Measurements from ENCODE around the gene SLC25A21. TPM values are rescaled to one million over a fixed set of nuclear protein-coding genes. Genes with fewer than 3 reads are reported as not detected.

SLC25A21 gene
- total RNA-seq, 2 experiments from 2014 or later: not detected

GRCh38 chr14:36649872-36650650 is 522.3 kb downstream of the SLC25A21 start:
- CTCF ChIA-PET: interaction anchor here (0.6 to 1.4 kb wide), 3 partner anchors 11 to 127 kb away, joined by 3 to 7 read pairs (median 3); no protein-coding TSS in a partner anchor
- Mint-ChIP-seq H3K9me3 (no peaks in the 10 kb centered on the region), H3K36me3 (ENCODE audit: low read depth) (peaks cover 4% of the 10 kb centered on the region), H3K27me3 (peaks cover 77% of the 10 kb centered on the region), H3K4me3 (no peak overlapping the region), H3K4me1 (peaks cover 2% of the 10 kb centered on the region), H3K27ac (no peak overlapping the region)
- POLR2A ChIA-PET: no interaction called here
- DNase-seq: no peak

GRCh38 chr14:36647824-36648753 is 524.3 kb downstream of the SLC25A21 start:
- no peak overlapping the region for H3K4me3 Mint-ChIP-seq
- ChIA-PET CTCF (interaction anchor here (1.5 kb wide), 1 partner anchor 92 kb away, joined by 3 read pairs; no protein-coding TSS in a partner anchor), POLR2A (interaction anchor here (0.7 kb wide), 1 partner anchor 10 kb away, joined by 4 read pairs; no protein-coding TSS in a partner anchor)
- no peak overlapping the region for H3K27ac Mint-ChIP-seq
- peaks cover 64% of the 10 kb centered on the region for H3K27me3 Mint-ChIP-seq
- H3K36me3 Mint-ChIP-seq (ENCODE audit: low read depth): peaks cover 4% of the 10 kb centered on the region
- no peaks in the 10 kb centered on the region for H3K9me3 Mint-ChIP-seq
- peaks cover 2% of the 10 kb centered on the region for H3K4me1 Mint-ChIP-seq
- DNase-seq: no peak

GRCh38 chr14:36647417-36647823 is 525.0 kb downstream of the SLC25A21 start:
- Mint-ChIP-seq H3K9me3 (no peaks in the 10 kb centered on the region), H3K4me3 (no peak overlapping the region), H3K27me3 (peaks cover 57% of the 10 kb centered on the region), H3K27ac (no peak overlapping the region), H3K36me3 (ENCODE audit: low read depth) (peaks cover 4% of the 10 kb centered on the region), H3K4me1 (peaks cover 2% of the 10 kb centered on the region)
- POLR2A ChIA-PET: no interaction called here
- CTCF ChIA-PET: interaction anchor here (1.5 kb wide), 1 partner anchor 92 kb away, joined by 3 read pairs; no protein-coding TSS in a partner anchor
- DNase-seq: no peak

GRCh38 chr14:36646664-36647416 is 525.6 kb downstream of the SLC25A21 start:
- Mint-ChIP-seq H3K27ac (peak overlapping the region; percentile 40), H3K4me3 (no peak overlapping the region), H3K9me3 (no peaks in the 10 kb centered on the region), H3K4me1 (peaks cover 2% of the 10 kb centered on the region), H3K36me3 (ENCODE audit: low read depth) (peaks cover 4% of the 10 kb centered on the region), H3K27me3 (peaks cover 53% of the 10 kb centered on the region)
- POLR2A ChIA-PET: no interaction called here
- CTCF ChIA-PET: no interaction called here
- no peak for DNase-seq

GRCh38 chr14:36633580-36633979 is 538.8 kb downstream of the SLC25A21 start:
- H3K4me1 Mint-ChIP-seq: no peaks in the 10 kb centered on the region
- no peak overlapping the region for H3K4me3 Mint-ChIP-seq
- no peaks in the 10 kb centered on the region for H3K27me3 Mint-ChIP-seq
- H3K27ac Mint-ChIP-seq: no peak overlapping the region
- H3K36me3 Mint-ChIP-seq (ENCODE audit: low read depth): no peaks in the 10 kb centered on the region
- H3K9me3 Mint-ChIP-seq: no peaks in the 10 kb centered on the region
- CTCF ChIA-PET: no interaction called here
- POLR2A ChIA-PET: no interaction called here
- no peak for DNase-seq

Other genes with a start within 250 kb of the SLC25A21 start
- gene MIPOL1, start 25.3 kb upstream of the SLC25A21 start, total RNA-seq: under 1 TPM in 1 of 2 experiments, not detected in 1; 0.18 TPM

Measured in activated CD4-positive, alpha-beta memory T cell treated with anti-CD3 and anti-CD28 coated beads, Interleukin-2, amount 10 ng/mL, durations not matched to agents 7 days and 5 days (primary cell).